Keratinocyte (primary cell): ENCODE results near the gene PTGES2.

Source experiments
- EZH2 ChIP-seq: IDR thresholded peaks from one replicate; pipeline ENCODE4 v1.6.1; 2012; ENCODE audit warnings: inconsistent platforms, mild to moderate bottlenecking, low read length, moderate library complexity
- TF ChIP-seq, protein P1 (sequence below), 3 experiments: IDR thresholded peaks in 1 of 3; conservative IDR thresholded peaks in 1 of 3; optimal IDR thresholded peaks in 1 of 3; 2 replicates in 2 of 3; 3 replicates in 1 of 3; pipeline versions ENCODE3 to v1.5.1; 2011; ENCODE audit warnings: low read length in 3 of 3, mild to moderate bottlenecking in 3 of 3, moderate library complexity in 2 of 3, control low read depth in 1 of 3, inconsistent platforms in 1 of 3; ENCODE audit not compliant: insufficient read depth in 2 of 3; ENCODE audit errors: extremely low read depth in 1 of 3

DNA sequence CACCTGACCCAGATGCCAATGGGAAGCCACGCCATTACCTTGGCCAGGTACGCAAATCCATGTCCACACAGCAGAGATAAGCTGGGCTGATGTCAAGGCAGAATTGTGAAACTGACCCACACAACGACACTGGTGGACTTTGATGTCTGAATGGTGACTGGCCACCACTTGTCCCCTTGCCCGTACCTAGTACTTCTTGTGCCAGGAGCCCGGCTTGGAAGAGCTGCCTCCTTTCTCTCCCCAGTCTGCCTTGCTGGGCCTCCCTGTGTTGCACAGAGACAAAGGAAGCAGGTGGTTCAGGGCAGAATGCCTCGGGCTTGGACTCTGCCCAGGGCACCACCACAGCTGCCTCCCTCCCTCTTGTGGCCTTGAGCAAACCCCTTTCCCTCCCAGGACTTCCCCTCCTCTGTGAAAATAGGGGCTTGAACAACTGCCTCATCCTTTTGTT lies 23.3 kb downstream of the PTGES2 start:
- TF ChIP-seq, protein P1, sequence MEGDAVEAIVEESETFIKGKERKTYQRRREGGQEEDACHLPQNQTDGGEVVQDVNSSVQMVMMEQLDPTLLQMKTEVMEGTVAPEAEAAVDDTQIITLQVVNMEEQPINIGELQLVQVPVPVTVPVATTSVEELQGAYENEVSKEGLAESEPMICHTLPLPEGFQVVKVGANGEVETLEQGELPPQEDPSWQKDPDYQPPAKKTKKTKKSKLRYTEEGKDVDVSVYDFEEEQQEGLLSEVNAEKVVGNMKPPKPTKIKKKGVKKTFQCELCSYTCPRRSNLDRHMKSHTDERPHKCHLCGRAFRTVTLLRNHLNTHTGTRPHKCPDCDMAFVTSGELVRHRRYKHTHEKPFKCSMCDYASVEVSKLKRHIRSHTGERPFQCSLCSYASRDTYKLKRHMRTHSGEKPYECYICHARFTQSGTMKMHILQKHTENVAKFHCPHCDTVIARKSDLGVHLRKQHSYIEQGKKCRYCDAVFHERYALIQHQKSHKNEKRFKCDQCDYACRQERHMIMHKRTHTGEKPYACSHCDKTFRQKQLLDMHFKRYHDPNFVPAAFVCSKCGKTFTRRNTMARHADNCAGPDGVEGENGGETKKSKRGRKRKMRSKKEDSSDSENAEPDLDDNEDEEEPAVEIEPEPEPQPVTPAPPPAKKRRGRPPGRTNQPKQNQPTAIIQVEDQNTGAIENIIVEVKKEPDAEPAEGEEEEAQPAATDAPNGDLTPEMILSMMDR (optimal IDR thresholded peaks at IDR 0.05 in 1 of 3, IDR thresholded peaks at IDR 0.05 in 1 of 3, conservative IDR thresholded peaks at IDR 0.05 in 1 of 3; ENCODE audit: extremely low read depth in 1 of 3, insufficient read depth in 2 of 3, low read length in 3 of 3), result no peak
- no peak for TF ChIP-seq EZH2
